Nephron progenitor cell (in vitro differentiated cells): ENCODE results near the gene EVA1A.

Experiments
- DNase-seq: peaks from one replicate; pipeline ENCODE4 v3.0.0; 2021
- H3K27ac Mint-ChIP-seq: 2 replicates; pipeline ENCODE4 v1.8.0; 2021; ENCODE audit warnings: mild to moderate bottlenecking, moderate library complexity, mixed read lengths
- H3K27me3 Mint-ChIP-seq: 2 replicates; pipeline ENCODE4 v1.8.0; 2021; ENCODE audit warnings: mild to moderate bottlenecking, low read depth, mixed read lengths; ENCODE audit not compliant: poor library complexity
- H3K36me3 Mint-ChIP-seq: 2 replicates; pipeline ENCODE4 v1.8.0; 2021; ENCODE audit warnings: low read depth, mixed read lengths
- H3K4me1 Mint-ChIP-seq: 2 replicates; pipeline ENCODE4 v1.8.0; 2021; ENCODE audit warnings: mixed read lengths
- H3K4me3 Mint-ChIP-seq: 2 replicates; pipeline ENCODE4 v1.8.0; 2021; ENCODE audit warnings: mild to moderate bottlenecking, moderate library complexity, mixed read lengths
- H3K9me3 Mint-ChIP-seq: 2 replicates; pipeline ENCODE4 v1.8.0; 2021; ENCODE audit warnings: mild to moderate bottlenecking, moderate library complexity, mixed read lengths
- TF ChIP-seq, protein P1 (sequence below): fragments of 200-600 bp; sonication (generic); IDR thresholded peaks from 2 replicates; pipeline ENCODE4 v1.5.0; 2021; ENCODE audit warnings: antibody characterized with exemption

EVA1A gene

DNA sequence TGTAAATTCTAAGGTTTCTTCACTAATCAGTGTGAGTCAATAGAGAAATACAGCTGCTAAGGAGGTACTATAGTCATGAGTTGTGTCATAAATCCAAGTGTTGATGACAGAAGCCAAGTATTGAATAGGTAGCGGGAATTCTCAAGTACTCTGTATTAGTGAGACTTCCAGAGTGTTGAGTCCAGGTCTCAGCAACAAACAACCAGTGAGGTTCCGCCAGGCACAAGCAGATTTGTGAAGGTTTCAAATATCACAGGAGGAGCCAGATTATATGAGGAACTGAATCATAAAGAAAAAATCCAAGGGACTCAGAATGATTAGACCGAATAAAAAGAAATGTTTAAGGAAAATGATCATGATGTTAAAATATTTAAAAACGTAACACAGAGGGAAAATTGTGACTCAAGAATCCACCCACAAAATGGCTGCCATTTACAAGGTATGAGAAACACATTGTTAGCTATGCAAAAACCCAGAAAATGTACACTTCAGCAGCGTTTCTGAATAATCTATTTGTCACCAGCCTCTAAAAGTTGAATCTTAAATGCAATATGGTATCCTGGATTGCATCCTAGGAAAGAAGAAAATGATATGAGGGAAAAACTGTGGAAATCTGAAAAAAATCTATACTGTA, 27.3 kb upstream of the EVA1A start:
- no peak for DNase-seq
- Mint-ChIP-seq H3K9me3 (no peaks in the 10 kb centered on the region), H3K4me3 (no peak overlapping the region), H3K36me3 (no peaks in the 10 kb centered on the region), H3K27me3 (no peaks in the 10 kb centered on the region), H3K4me1 (peaks cover 20% of the 10 kb centered on the region), H3K27ac (no peak overlapping the region)
- TF ChIP-seq, protein P1, sequence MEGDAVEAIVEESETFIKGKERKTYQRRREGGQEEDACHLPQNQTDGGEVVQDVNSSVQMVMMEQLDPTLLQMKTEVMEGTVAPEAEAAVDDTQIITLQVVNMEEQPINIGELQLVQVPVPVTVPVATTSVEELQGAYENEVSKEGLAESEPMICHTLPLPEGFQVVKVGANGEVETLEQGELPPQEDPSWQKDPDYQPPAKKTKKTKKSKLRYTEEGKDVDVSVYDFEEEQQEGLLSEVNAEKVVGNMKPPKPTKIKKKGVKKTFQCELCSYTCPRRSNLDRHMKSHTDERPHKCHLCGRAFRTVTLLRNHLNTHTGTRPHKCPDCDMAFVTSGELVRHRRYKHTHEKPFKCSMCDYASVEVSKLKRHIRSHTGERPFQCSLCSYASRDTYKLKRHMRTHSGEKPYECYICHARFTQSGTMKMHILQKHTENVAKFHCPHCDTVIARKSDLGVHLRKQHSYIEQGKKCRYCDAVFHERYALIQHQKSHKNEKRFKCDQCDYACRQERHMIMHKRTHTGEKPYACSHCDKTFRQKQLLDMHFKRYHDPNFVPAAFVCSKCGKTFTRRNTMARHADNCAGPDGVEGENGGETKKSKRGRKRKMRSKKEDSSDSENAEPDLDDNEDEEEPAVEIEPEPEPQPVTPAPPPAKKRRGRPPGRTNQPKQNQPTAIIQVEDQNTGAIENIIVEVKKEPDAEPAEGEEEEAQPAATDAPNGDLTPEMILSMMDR: no peak

DNA sequence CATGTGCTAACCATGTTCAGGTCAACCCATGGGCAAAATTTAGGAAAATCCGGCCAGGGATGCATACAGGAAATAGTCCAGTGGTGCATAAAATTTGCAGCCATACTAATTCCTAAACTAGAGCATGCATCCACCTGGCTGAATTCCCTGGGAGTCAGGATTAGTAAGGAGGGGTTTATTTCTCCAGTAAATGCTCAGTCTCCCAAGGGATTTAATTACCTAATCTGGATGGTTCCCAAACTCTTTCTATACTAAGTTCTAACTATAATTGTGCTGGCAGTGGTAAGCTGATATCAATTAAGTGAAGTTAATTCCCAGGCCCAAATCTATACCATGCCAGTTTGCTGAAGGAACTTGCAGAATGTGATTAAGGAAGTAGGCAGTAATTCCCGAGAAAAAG, 26.2 kb upstream of the EVA1A start:
- H3K27me3 Mint-ChIP-seq: no peaks in the 10 kb centered on the region
- no peaks in the 10 kb centered on the region for H3K36me3 Mint-ChIP-seq
- TF ChIP-seq, protein P1: no peak
- H3K4me3 Mint-ChIP-seq: no peak overlapping the region
- peaks cover 13% of the 10 kb centered on the region for H3K4me1 Mint-ChIP-seq
- no peak for DNase-seq
- no peak overlapping the region for H3K27ac Mint-ChIP-seq
- no peaks in the 10 kb centered on the region for H3K9me3 Mint-ChIP-seq

DNA sequence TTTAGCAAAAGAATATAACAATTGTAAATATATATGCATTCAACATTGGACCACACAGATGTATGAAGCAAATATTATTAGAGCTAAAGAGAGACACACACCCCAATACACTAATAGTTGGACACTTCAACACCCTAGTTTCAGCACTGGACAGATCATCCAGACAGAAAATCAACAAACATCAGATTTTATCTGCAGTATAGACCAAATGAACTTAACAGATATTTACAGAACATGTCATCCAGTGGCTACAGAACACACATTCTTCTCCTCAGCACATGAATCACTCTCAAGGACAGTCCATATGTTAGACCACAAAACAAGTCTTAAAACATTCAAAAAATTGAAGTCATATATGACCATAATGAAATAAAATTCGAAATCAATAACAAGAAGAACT, 22.1 kb upstream of the EVA1A start:
- DNase-seq: no peak
- Mint-ChIP-seq H3K27me3 (peaks cover 5% of the 10 kb centered on the region), H3K9me3 (peaks cover 14% of the 10 kb centered on the region), H3K4me1 (peaks cover 4% of the 10 kb centered on the region), H3K27ac (no peak overlapping the region), H3K4me3 (no peak overlapping the region), H3K36me3 (peaks cover 5% of the 10 kb centered on the region)
- TF ChIP-seq, protein P1: no peak

DNA sequence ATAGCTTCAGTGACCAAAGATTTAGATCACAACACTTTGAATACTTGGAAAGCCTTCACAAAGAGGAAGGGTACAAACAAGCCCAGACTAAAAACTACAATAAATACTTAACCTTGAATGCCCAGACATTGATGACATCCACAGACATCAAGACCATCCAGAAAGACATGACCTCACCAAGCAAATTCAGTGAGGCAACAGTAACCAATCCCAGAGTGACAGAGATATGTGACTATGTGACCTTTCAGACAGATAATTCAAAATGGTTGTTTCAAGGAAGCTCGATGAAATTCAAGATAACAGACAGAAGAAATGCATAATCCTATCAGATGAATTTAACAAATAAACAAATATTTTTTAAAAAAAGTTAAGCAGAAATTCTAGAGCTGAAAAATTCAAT, 19.9 kb upstream of the EVA1A start:
- Mint-ChIP-seq H3K4me3 (no peak overlapping the region), H3K4me1 (no peaks in the 10 kb centered on the region), H3K36me3 (peaks cover 5% of the 10 kb centered on the region), H3K9me3 (peaks cover 17% of the 10 kb centered on the region), H3K27me3 (peaks cover 5% of the 10 kb centered on the region), H3K27ac (no peak overlapping the region)
- TF ChIP-seq, protein P1: no peak
- DNase-seq: no peak

DNA sequence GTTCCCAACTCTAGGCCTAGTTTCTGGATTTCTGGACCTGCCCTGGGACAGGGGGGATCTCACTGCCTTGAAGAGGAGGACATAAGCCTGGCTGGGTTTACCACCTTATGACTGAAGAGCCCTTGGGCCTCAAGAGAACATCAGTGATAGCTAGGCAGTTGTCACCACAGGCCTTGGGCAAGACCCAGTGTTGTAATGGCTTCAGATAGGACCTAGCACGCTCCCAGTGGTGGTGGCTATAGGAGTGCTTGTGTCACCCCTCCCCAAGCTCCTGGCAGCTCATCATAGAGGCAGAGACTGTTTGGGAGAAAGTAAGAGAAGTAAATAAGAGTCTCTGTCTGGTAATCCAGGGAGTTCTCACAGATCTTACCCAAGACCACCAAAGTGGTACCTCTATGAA, 19.4 kb upstream of the EVA1A start:
- no peak for DNase-seq
- Mint-ChIP-seq H3K4me3 (no peak overlapping the region), H3K27ac (no peak overlapping the region), H3K9me3 (peaks cover 20% of the 10 kb centered on the region), H3K27me3 (peaks cover 5% of the 10 kb centered on the region), H3K36me3 (peaks cover 5% of the 10 kb centered on the region), H3K4me1 (no peaks in the 10 kb centered on the region)
- TF ChIP-seq, protein P1: no peak

DNA sequence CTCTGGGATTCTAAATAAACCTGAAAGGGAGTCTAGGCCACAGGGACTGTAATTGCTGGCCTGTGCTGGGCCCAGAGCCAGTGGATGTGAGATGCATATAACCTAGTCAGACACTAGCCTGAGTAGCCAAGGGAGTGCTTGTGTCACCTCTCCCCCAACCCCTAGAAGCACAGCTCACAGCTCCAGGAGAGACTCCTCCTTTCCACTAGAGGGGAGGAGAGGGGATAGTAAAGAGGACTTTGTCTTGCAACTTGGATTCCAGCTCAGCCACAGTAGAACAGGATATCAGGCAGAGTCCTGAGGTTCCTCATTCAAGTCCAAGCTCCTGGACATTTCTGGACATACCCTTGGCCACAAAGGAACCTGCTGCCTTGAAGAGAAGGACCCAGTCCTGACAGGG, 18.4 kb upstream of the EVA1A start:
- no peak overlapping the region for H3K4me3 Mint-ChIP-seq
- H3K9me3 Mint-ChIP-seq: peaks cover 20% of the 10 kb centered on the region
- H3K4me1 Mint-ChIP-seq: no peaks in the 10 kb centered on the region
- no peak overlapping the region for H3K27ac Mint-ChIP-seq
- no peak for DNase-seq
- peaks cover 5% of the 10 kb centered on the region for H3K27me3 Mint-ChIP-seq
- H3K36me3 Mint-ChIP-seq: peaks cover 5% of the 10 kb centered on the region
- TF ChIP-seq, protein P1: no peak
